Measurements from ENCODE around the gene BEAN1. TPM values are rescaled to one million over a fixed set of nuclear protein-coding genes. Genes with fewer than 3 reads are reported as not detected.

BEAN1 gene
- total RNA-seq, 1 donor from 2014 or later, result 6.7 TPM

- TF ChIP-seq, protein P1, sequence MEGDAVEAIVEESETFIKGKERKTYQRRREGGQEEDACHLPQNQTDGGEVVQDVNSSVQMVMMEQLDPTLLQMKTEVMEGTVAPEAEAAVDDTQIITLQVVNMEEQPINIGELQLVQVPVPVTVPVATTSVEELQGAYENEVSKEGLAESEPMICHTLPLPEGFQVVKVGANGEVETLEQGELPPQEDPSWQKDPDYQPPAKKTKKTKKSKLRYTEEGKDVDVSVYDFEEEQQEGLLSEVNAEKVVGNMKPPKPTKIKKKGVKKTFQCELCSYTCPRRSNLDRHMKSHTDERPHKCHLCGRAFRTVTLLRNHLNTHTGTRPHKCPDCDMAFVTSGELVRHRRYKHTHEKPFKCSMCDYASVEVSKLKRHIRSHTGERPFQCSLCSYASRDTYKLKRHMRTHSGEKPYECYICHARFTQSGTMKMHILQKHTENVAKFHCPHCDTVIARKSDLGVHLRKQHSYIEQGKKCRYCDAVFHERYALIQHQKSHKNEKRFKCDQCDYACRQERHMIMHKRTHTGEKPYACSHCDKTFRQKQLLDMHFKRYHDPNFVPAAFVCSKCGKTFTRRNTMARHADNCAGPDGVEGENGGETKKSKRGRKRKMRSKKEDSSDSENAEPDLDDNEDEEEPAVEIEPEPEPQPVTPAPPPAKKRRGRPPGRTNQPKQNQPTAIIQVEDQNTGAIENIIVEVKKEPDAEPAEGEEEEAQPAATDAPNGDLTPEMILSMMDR (IDR thresholded peaks at IDR 0.05; ENCODE audit: insufficient read depth, low read length, poor library complexity, severe bottlenecking), result no peak
Observed at GRCh38 chr16:66412182-66412581, 14.9 kb upstream of the BEAN1 start.

GRCh38 chr16:66414891-66415290 lies 12.2 kb upstream of the BEAN1 start:
- no peak overlapping the region for H3K4me3 ChIP-seq (ENCODE audit: low read depth, low read length)
- no peak for DNase-seq (ENCODE audit: low read depth)
- no peaks in the 10 kb centered on the region for H3K27me3 ChIP-seq (ENCODE audit: control insufficient read depth, insufficient read depth, low read length)
- no peaks in the 10 kb centered on the region for H3K36me3 ChIP-seq (ENCODE audit: control insufficient read depth, insufficient read depth, low read length)
- TF ChIP-seq, protein P1 (IDR thresholded peaks at IDR 0.05; ENCODE audit: insufficient read depth, low read length, poor library complexity, severe bottlenecking), result no peak

More at GRCh38 chr16:66412182-66412581, 14.9 kb upstream of the BEAN1 start:
- no peaks in the 10 kb centered on the region for H3K27me3 ChIP-seq (ENCODE audit: control insufficient read depth, insufficient read depth, low read length)
- H3K4me3 ChIP-seq (ENCODE audit: low read depth, low read length), result no peak overlapping the region
- H3K36me3 ChIP-seq (ENCODE audit: control insufficient read depth, insufficient read depth, low read length), result no peaks in the 10 kb centered on the region
- no peak for DNase-seq (ENCODE audit: low read depth)

GRCh38 chr16:66416136-66416535 lies 11.0 kb upstream of the BEAN1 start:
- no peaks in the 10 kb centered on the region for H3K27me3 ChIP-seq (ENCODE audit: control insufficient read depth, insufficient read depth, low read length)
- TF ChIP-seq, protein P1 (IDR thresholded peaks at IDR 0.05; ENCODE audit: insufficient read depth, low read length, poor library complexity, severe bottlenecking), result no peak
- H3K36me3 ChIP-seq (ENCODE audit: control insufficient read depth, insufficient read depth, low read length), result no peaks in the 10 kb centered on the region
- H3K4me3 ChIP-seq (ENCODE audit: low read depth, low read length), result no peak overlapping the region
- no peak for DNase-seq (ENCODE audit: low read depth)

- TF ChIP-seq, protein P1 (IDR thresholded peaks at IDR 0.05; ENCODE audit: insufficient read depth, low read length, poor library complexity, severe bottlenecking), result no peak
Observed at GRCh38 chr16:66416939-66417700, 10.0 kb upstream of the BEAN1 start.

GRCh38 chr16:66418165-66418962 lies 8.7 kb upstream of the BEAN1 start:
- no peak overlapping the region for H3K4me3 ChIP-seq (ENCODE audit: low read depth, low read length)
- H3K27me3 ChIP-seq (ENCODE audit: control insufficient read depth, insufficient read depth, low read length), result no peaks in the 10 kb centered on the region
- TF ChIP-seq, protein P1 (IDR thresholded peaks at IDR 0.05; ENCODE audit: insufficient read depth, low read length, poor library complexity, severe bottlenecking), result no peak
- H3K36me3 ChIP-seq (ENCODE audit: control insufficient read depth, insufficient read depth, low read length), result no peaks in the 10 kb centered on the region
- no peak for DNase-seq (ENCODE audit: low read depth)

More at GRCh38 chr16:66416939-66417700, 10.0 kb upstream of the BEAN1 start:
- no peak for DNase-seq (ENCODE audit: low read depth)
- Histone ChIP-seq H3K36me3 (ENCODE audit: control insufficient read depth, insufficient read depth, low read length) (no peaks in the 10 kb centered on the region), H3K27me3 (ENCODE audit: control insufficient read depth, insufficient read depth, low read length) (no peaks in the 10 kb centered on the region), H3K4me3 (ENCODE audit: low read depth, low read length) (no peak overlapping the region)
